ENCODE measurements around the gene MAGI2. TPM values are rescaled to one million over a fixed set of nuclear protein-coding genes. Genes with fewer than 3 reads are reported as not detected.

The MAGI2 gene
- total RNA-seq, 1 experiment from 2014 or later, result 0.22 TPM

DNA sequence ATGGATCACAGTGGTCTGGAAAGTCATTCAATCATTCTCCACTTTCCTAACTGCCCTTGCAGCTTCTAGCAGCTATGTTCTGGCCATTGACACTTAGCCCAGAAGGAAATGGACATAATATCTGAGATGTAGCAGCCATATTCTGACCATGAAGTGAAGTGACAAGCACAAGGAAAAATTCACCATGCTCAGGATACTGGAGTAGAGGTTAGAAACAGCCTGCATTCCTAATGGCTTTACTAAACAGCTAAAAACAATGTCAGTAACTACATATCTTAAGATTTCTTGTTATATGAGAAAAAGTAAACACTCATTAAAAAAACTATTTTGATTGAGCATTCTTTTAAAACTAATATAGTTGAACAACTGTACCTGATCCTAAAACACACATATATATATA, 443.8 kb downstream of the MAGI2 start:
- no peaks in the 10 kb centered on the region for H3K27me3 ChIP-seq (ENCODE audit: insufficient read depth, low read length)
- CTCF ChIA-PET, result no interaction called here
- no peaks in the 10 kb centered on the region for H3K9me2 ChIP-seq (ENCODE audit: insufficient read depth)
- H3K36me3 ChIP-seq (ENCODE audit: control insufficient read depth in 1 of 2, insufficient read depth in 2 of 2, low read length in 2 of 2), result no peaks in the 10 kb centered on the region
- TF ChIP-seq SIN3A (IDR thresholded peaks at IDR 0.05; ENCODE audit: low read depth) (no peak), POLR2A (IDR thresholded peaks at IDR 0.05; ENCODE audit: borderline replicate concordance, extremely low read depth, insufficient read depth, insufficient read length) (no peak), ELF1 (IDR thresholded peaks at IDR 0.05; ENCODE audit: borderline replicate concordance, low read depth) (no peak), POLR2AphosphoS5 (IDR thresholded peaks at IDR 0.05; ENCODE audit: low read depth, low read length) (no peak), SRF (IDR thresholded peaks at IDR 0.05; ENCODE audit: low read depth) (no peak), FOSL1 (IDR thresholded peaks at IDR 0.05; ENCODE audit: low read depth) (no peak), TCF7L2 (IDR thresholded peaks at IDR 0.05; ENCODE audit: borderline replicate concordance, extremely low read depth, insufficient read depth, insufficient read length) (no peak), YY1 (IDR thresholded peaks at IDR 0.05; ENCODE audit: extremely low read depth, insufficient replicate concordance, low read depth, low read length) (no peak), JUND (IDR thresholded peaks at IDR 0.05) (no peak), EZH2 (IDR thresholded peaks at IDR 0.05) (no peak), RAD21 (IDR thresholded peaks at IDR 0.05; ENCODE audit: low read depth) (no peak)
- no peak overlapping the region for H2AFZ ChIP-seq (ENCODE audit: low read depth, low read length, poor library complexity, severe bottlenecking)
- POLR2A ChIA-PET, result no interaction called here
- H4K20me1 ChIP-seq (ENCODE audit: insufficient read depth), result no peaks in the 10 kb centered on the region
- DNase-seq (ENCODE audit: low read depth, low spot score) (no peak), ATAC-seq (no peak)
- no peak overlapping the region for H3K4me2 ChIP-seq (ENCODE audit: low read length)
- RAD21 ChIA-PET (ENCODE audit: low non-redundant PET in 1 of 2, low total read pairs in 2 of 2, uncharacterized antibody in 2 of 2, unreplicated experiment in 2 of 2), result no interaction called here
- no peaks in the 10 kb centered on the region for H3K9me3 ChIP-seq (ENCODE audit: control insufficient read depth in 1 of 2, insufficient read depth in 1 of 2, low read depth in 1 of 2, low read length in 2 of 2)
- H3K4me3 ChIP-seq (replicated peaks in 1 of 2; ENCODE audit: low read depth in 1 of 2, low read length in 2 of 2), result no peak overlapping the region
- no peaks in the 10 kb centered on the region for H3K4me1 ChIP-seq (ENCODE audit: control insufficient read depth in 1 of 2, insufficient read depth in 2 of 2, low read length in 2 of 2)
- no peaks in the 10 kb centered on the region for H3K79me2 ChIP-seq (ENCODE audit: insufficient read depth, low read length)
- no TSS peak for BruUV-seq (replicated peaks)
- intact Hi-C loops (cut with micrococcal nuclease), result no loop called here
- no peak overlapping the region for H3K27ac ChIP-seq (ENCODE audit: low read depth, low read length)
- no peak overlapping the region for H3K9ac ChIP-seq (ENCODE audit: low read length)

DNA sequence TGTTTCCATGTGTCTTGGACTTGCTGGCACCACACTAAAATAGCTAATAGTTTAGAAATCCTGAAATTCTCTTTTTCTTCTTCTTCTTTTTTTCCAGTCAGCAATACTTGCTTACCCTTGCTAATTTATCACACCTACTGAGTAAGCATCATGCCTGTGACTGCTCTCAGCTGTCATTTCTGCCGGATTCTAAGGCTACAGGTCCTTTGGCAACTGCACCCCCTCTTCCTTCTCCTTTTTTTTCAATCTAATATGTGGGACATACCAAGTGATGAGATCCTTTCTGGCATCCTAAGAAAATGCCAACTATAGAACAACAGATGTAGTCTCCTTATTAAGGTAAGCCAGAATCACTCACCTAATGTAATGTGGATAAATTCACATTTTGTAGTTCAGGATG, 444.7 kb downstream of the MAGI2 start:
- H2AFZ ChIP-seq (ENCODE audit: low read depth, low read length, poor library complexity, severe bottlenecking), result no peak overlapping the region
- H3K4me2 ChIP-seq (ENCODE audit: low read length), result no peak overlapping the region
- no peak overlapping the region for H3K27ac ChIP-seq (ENCODE audit: low read depth, low read length)
- ChIA-PET POLR2A (no interaction called here), CTCF (no interaction called here), RAD21 (ENCODE audit: low non-redundant PET in 1 of 2, low total read pairs in 2 of 2, uncharacterized antibody in 2 of 2, unreplicated experiment in 2 of 2) (no interaction called here)
- H3K9ac ChIP-seq (ENCODE audit: low read length), result no peak overlapping the region
- no peaks in the 10 kb centered on the region for H3K9me3 ChIP-seq (ENCODE audit: control insufficient read depth in 1 of 2, insufficient read depth in 1 of 2, low read depth in 1 of 2, low read length in 2 of 2)
- no peaks in the 10 kb centered on the region for H4K20me1 ChIP-seq (ENCODE audit: insufficient read depth)
- no peaks in the 10 kb centered on the region for H3K27me3 ChIP-seq (ENCODE audit: insufficient read depth, low read length)
- BruUV-seq (replicated peaks), result no TSS peak
- H3K4me1 ChIP-seq (ENCODE audit: control insufficient read depth in 1 of 2, insufficient read depth in 2 of 2, low read length in 2 of 2), result no peaks in the 10 kb centered on the region
- intact Hi-C loops (cut with micrococcal nuclease), result no loop called here
- ATAC-seq (no peak), DNase-seq (ENCODE audit: low read depth, low spot score) (no peak)
- TF ChIP-seq EGR1 (IDR thresholded peaks at IDR 0.05; ENCODE audit: low read depth) (no peak), RAD21 (IDR thresholded peaks at IDR 0.05; ENCODE audit: low read depth) (no peak), SP1 (IDR thresholded peaks at IDR 0.05; ENCODE audit: low read depth) (no peak), FOSL1 (IDR thresholded peaks at IDR 0.05; ENCODE audit: low read depth) (no peak), SRF (IDR thresholded peaks at IDR 0.05; ENCODE audit: low read depth) (no peak), CBX3 (IDR thresholded peaks at IDR 0.05; ENCODE audit: low read depth) (no peak), SIN3A (IDR thresholded peaks at IDR 0.05; ENCODE audit: low read depth) (no peak), TCF7L2 (IDR thresholded peaks at IDR 0.05; ENCODE audit: borderline replicate concordance, extremely low read depth, insufficient read depth, insufficient read length) (no peak), EZH2phosphoT487 (IDR thresholded peaks at IDR 0.05; ENCODE audit: borderline replicate concordance) (no peak), JUND (IDR thresholded peaks at IDR 0.05) (no peak), EZH2 (IDR thresholded peaks at IDR 0.05) (no peak)
- TF ChIP-seq, protein P1, sequence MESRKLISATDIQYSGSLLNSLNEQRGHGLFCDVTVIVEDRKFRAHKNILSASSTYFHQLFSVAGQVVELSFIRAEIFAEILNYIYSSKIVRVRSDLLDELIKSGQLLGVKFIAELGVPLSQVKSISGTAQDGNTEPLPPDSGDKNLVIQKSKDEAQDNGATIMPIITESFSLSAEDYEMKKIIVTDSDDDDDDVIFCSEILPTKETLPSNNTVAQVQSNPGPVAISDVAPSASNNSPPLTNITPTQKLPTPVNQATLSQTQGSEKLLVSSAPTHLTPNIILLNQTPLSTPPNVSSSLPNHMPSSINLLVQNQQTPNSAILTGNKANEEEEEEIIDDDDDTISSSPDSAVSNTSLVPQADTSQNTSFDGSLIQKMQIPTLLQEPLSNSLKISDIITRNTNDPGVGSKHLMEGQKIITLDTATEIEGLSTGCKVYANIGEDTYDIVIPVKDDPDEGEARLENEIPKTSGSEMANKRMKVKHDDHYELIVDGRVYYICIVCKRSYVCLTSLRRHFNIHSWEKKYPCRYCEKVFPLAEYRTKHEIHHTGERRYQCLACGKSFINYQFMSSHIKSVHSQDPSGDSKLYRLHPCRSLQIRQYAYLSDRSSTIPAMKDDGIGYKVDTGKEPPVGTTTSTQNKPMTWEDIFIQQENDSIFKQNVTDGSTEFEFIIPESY (IDR thresholded peaks at IDR 0.05; ENCODE audit: extremely low read depth, insufficient replicate concordance, low read length), result no peak
- TF ChIP-seq, protein P2, sequence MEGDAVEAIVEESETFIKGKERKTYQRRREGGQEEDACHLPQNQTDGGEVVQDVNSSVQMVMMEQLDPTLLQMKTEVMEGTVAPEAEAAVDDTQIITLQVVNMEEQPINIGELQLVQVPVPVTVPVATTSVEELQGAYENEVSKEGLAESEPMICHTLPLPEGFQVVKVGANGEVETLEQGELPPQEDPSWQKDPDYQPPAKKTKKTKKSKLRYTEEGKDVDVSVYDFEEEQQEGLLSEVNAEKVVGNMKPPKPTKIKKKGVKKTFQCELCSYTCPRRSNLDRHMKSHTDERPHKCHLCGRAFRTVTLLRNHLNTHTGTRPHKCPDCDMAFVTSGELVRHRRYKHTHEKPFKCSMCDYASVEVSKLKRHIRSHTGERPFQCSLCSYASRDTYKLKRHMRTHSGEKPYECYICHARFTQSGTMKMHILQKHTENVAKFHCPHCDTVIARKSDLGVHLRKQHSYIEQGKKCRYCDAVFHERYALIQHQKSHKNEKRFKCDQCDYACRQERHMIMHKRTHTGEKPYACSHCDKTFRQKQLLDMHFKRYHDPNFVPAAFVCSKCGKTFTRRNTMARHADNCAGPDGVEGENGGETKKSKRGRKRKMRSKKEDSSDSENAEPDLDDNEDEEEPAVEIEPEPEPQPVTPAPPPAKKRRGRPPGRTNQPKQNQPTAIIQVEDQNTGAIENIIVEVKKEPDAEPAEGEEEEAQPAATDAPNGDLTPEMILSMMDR (IDR thresholded peaks at IDR 0.05 in 2 of 3, conservative IDR thresholded peaks at IDR 0.05 in 1 of 3; ENCODE audit: borderline replicate concordance in 1 of 3, insufficient read depth in 1 of 3, low read depth in 2 of 3, low read length in 2 of 3), result no peak
- TF ChIP-seq, protein P3, sequence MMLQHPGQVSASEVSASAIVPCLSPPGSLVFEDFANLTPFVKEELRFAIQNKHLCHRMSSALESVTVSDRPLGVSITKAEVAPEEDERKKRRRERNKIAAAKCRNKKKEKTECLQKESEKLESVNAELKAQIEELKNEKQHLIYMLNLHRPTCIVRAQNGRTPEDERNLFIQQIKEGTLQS (IDR thresholded peaks at IDR 0.05), result no peak
- H3K4me3 ChIP-seq (replicated peaks in 1 of 2; ENCODE audit: low read depth in 1 of 2, low read length in 2 of 2), result no peak overlapping the region
- H3K79me2 ChIP-seq (ENCODE audit: insufficient read depth, low read length), result no peaks in the 10 kb centered on the region
- H3K36me3 ChIP-seq (ENCODE audit: control insufficient read depth in 1 of 2, insufficient read depth in 2 of 2, low read length in 2 of 2), result no peaks in the 10 kb centered on the region
- H3K9me2 ChIP-seq (ENCODE audit: insufficient read depth), result no peaks in the 10 kb centered on the region
